Kidney epithelial cell (primary cell): ENCODE results near the gene WDR49. TPM values are rescaled to one million over a fixed set of nuclear protein-coding genes. Genes with fewer than 3 reads are reported as not detected.

Source experiments
- DNase-seq: peaks from one replicate; pipeline ENCODE4 v3.0.0-alpha.2; 2010; ENCODE audit warnings: low read depth
- H3K27me3 ChIP-seq: 2 replicates; pipeline ENCODE4 v1.6.0; 2011; ENCODE audit warnings: low read length; ENCODE audit not compliant: control insufficient read depth, insufficient read depth
- H3K36me3 ChIP-seq: 2 replicates; pipeline ENCODE4 v1.5.1; 2011; ENCODE audit warnings: low read length; ENCODE audit not compliant: control insufficient read depth, insufficient read depth
- H3K4me3 ChIP-seq: 2 replicates; pipeline ENCODE4 v1.5.1; 2011; ENCODE audit warnings: low read depth, mild to moderate bottlenecking, control low read depth, low read length
- CTCF ChIP-seq: IDR thresholded peaks from 2 replicates; pipeline ENCODE4 v1.5.1; 2011; ENCODE audit warnings: mild to moderate bottlenecking, moderate library complexity, low read length, control low read depth, inconsistent platforms; ENCODE audit not compliant: insufficient read depth, poor library complexity, severe bottlenecking
- total RNA-seq: library from RNA; depleted of rRNA; stranded (reverse); fragments of >200 nt; gene quantifications from 2 replicates; pipeline ENCODE4 v1.2.3, GENCODE V29; 2015

WDR49 gene
- total RNA-seq = not detected in 2 replicates

DNA sequence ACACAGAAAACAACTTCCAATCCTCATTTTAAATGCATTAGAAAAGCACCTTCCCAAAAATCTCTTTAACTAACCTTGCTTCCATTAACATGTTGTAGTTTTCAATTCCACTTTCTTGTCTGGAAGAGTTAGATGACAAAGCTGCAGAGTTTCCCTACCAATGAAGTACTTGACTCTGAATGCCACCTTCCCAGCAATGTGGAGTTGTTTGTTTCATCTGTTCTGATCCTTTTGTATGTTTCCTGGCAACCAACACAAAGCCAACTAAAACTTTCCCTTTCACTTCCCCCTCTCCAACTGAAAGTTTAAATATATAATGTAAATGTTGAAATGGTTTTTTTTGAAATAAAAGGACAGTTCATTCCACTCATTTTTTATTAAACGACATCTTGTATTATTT lies at the start of gene WDR49:
Gene WDR49 (minus strand): TSS at position 183 of the 400 bp plus-strand sequence. CDS start 517 bp downstream, outside the sequence.
- no peak for TF ChIP-seq CTCF
- H3K4me3 ChIP-seq = no peak within 1 kb of the TSS
- H3K27me3 ChIP-seq = no peaks in the 10 kb centered on the region
- no peaks in the 10 kb centered on the region for H3K36me3 ChIP-seq
- DNase-seq = no peak

DNA sequence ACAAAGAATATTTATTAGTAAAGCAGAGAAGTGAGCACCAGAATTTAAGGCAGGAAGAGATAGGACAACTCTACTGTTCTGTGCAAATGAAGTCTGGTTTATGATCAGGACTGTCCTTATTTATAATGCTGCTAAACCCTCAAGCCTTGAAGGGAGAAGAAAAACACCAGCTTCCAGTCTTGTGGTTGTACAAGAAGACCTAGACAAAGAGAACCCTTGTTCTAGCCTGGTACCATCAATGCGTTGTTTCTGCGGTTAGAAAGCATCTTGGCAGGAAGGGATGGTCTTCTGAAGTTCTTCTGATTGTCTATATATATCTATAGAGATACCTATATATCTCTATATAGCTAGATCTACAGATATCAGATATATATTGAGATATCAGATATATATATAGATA lies 47.2 kb upstream of the WDR49 start:
- DNase-seq = no peak
- Histone ChIP-seq H3K27me3 (no peaks in the 10 kb centered on the region), H3K36me3 (no peaks in the 10 kb centered on the region), H3K4me3 (no peak overlapping the region)
- TF ChIP-seq CTCF = no peak

DNA sequence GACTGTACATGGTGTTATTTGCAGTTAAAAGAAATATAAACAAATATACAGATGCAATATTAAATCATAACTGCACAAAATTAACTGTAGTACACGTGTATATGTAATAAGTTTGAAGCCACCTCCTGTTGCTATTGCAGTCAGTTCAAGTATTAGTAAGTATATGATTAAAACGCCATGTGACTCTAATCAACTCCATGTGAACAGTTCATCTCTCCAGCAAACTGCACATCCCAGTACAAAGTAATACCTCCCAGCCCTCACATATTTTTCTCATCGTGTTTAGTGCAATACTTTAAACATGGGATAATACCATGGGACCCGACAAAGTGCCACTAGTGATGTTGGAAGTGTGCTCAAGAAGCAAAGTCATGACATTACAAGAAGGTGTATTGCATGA lies 46.3 kb upstream of the WDR49 start:
- no peak for TF ChIP-seq CTCF
- no peaks in the 10 kb centered on the region for H3K36me3 ChIP-seq
- no peak overlapping the region for H3K4me3 ChIP-seq
- DNase-seq = no peak
- no peaks in the 10 kb centered on the region for H3K27me3 ChIP-seq

GRCh38 chr3:167694121-167694520 lies 40.4 kb upstream of the WDR49 start:
- no peak for TF ChIP-seq CTCF
- DNase-seq = no peak
- Histone ChIP-seq H3K27me3 (no peaks in the 10 kb centered on the region), H3K4me3 (no peak overlapping the region), H3K36me3 (no peaks in the 10 kb centered on the region)

DNA sequence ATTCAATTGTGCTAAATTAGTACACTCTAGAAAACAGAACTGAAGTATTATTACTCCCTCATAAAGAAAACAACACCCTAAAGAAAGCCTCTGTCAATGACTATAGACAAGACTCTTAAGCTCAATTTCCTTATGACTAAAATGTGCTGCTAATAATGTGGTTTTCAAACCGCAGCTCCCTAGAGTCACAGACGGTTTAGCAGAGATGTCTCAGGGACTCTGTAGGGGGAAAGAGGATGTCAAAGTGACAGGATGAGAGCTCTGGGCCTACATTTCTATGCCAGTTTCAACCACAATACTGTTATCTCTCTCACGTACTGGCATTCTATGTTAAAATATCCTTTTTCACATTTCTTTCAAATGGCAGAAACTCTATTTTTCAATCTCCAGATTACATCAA lies 37.6 kb upstream of the WDR49 start:
- Histone ChIP-seq H3K27me3 (no peaks in the 10 kb centered on the region), H3K36me3 (no peaks in the 10 kb centered on the region), H3K4me3 (no peak overlapping the region)
- no peak for DNase-seq
- no peak for TF ChIP-seq CTCF

DNA sequence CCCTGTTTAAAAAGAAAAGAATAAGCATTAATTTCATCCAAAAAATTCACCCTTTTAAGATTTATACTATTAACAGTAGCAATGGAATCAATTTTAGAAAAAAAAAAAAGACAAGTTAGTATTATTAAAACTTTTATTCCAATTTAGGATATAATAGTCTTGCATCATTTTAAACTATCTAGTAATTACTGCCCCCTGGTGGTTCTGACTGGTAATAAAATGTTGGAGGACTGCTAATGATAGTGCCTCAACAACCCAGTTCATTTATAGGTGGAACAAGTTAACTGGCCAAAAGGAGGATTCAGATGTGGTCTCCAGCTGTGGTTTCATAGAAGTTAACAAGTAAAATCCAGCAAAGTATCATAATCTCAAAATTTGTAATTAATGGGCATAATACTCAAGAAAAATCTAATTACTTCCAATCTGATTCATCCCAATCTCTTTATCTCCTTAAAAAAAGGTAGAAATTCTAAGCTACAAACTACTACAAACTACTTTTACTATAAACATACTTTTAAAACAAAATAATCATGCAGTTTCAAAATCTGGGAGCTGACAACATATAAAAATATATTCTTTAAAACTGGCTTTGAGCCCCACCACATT lies 30.7 kb upstream of the WDR49 start:
- H3K4me3 ChIP-seq = no peak overlapping the region
- no peaks in the 10 kb centered on the region for H3K27me3 ChIP-seq
- no peak for DNase-seq
- H3K36me3 ChIP-seq = no peaks in the 10 kb centered on the region
- TF ChIP-seq CTCF = peak; percentile 52
